ENCODE measurements around the gene HSPH1.
"Not testable (repeated sequence)": the region's sequence is repeated elsewhere in the genome, so short reads cannot be mapped to it uniquely, and the experiment has no call there.

Gene HSPH1

GRCh38 chr13:31131470-31131961 is 30.2 kb downstream of the HSPH1 start:
- no peak for DNase-seq (ENCODE audit: low spot score)

- DNase-seq (ENCODE audit: low spot score), result no peak
Observed at GRCh38 chr13:31129419-31129818, 32.3 kb downstream of the HSPH1 start.

- no peak for DNase-seq (ENCODE audit: low spot score)
Observed at GRCh38 chr13:31124204-31124603, 37.5 kb downstream of the HSPH1 start.

- DNase-seq (ENCODE audit: low spot score), result no peak
Observed at GRCh38 chr13:31122544-31123260, 39.0 kb downstream of the HSPH1 start.

GRCh38 chr13:31122143-31122542 is 39.6 kb downstream of the HSPH1 start:
- DNase-seq (ENCODE audit: low spot score), result no peak

GRCh38 chr13:31121379-31122140 is 40.1 kb downstream of the HSPH1 start:
- no peak for DNase-seq (ENCODE audit: low spot score)

GRCh38 chr13:31119966-31120700 is 41.6 kb downstream of the HSPH1 start:
- DNase-seq (ENCODE audit: low spot score), result no peak

- DNase-seq (ENCODE audit: low spot score), result no peak
Observed at GRCh38 chr13:31119526-31119925, 42.2 kb downstream of the HSPH1 start.

GRCh38 chr13:31116224-31116623 is 45.5 kb downstream of the HSPH1 start:
- DNase-seq (ENCODE audit: low spot score), result no peak

GRCh38 chr13:31115616-31116015 is 46.1 kb downstream of the HSPH1 start:
- DNase-seq (ENCODE audit: low spot score), result no peak

GRCh38 chr13:31114641-31115040 is 47.1 kb downstream of the HSPH1 start:
- no peak for DNase-seq (ENCODE audit: low spot score)

- DNase-seq (ENCODE audit: low spot score), result no peak
Observed at GRCh38 chr13:31111136-31111535, 50.6 kb downstream of the HSPH1 start.

- DNase-seq (ENCODE audit: low spot score), result no peak
Observed at GRCh38 chr13:31110617-31111016, 51.1 kb downstream of the HSPH1 start.

GRCh38 chr13:31110169-31110568 is 51.5 kb downstream of the HSPH1 start:
- DNase-seq (ENCODE audit: low spot score), result no peak

GRCh38 chr13:31107109-31107508 is 54.6 kb downstream of the HSPH1 start:
- no peak for DNase-seq (ENCODE audit: low spot score)

- DNase-seq (ENCODE audit: low spot score), result no peak
Observed at GRCh38 chr13:31105856-31106255, 55.8 kb downstream of the HSPH1 start.

GRCh38 chr13:31105020-31105795 is 56.5 kb downstream of the HSPH1 start:
- DNase-seq (ENCODE audit: low spot score), result no peak

GRCh38 chr13:31102905-31103304 is 58.8 kb downstream of the HSPH1 start:
- no peak for DNase-seq (ENCODE audit: low spot score)

- DNase-seq (ENCODE audit: low spot score), result no peak
Observed at GRCh38 chr13:31101472-31102170, 60.1 kb downstream of the HSPH1 start.

GRCh38 chr13:31100721-31101120 is 61.0 kb downstream of the HSPH1 start:
- DNase-seq (ENCODE audit: low spot score), result no peak

GRCh38 chr13:31097911-31098434 is 63.7 kb downstream of the HSPH1 start:
- not testable (repeated sequence) for DNase-seq (ENCODE audit: low spot score)
